HepG2 (cell line): ENCODE results near the gene ITCH. TPM values are rescaled to one million over a fixed set of nuclear protein-coding genes. Genes with fewer than 3 reads are reported as not detected.
A peak's percentile ranks its signal among the peaks of the same experiment; 100 is the strongest.

ENCODE experiments used
- CBFB ChIP-seq: sonication (generic); formaldehyde crosslinking; IDR thresholded peaks from 2 replicates; pipeline ENCODE4 v1.4.0; 2020; ENCODE audit warnings: missing genetic modification reagents
- FOXA3 ChIP-seq: IDR thresholded peaks from 2 replicates; pipeline ENCODE4 v1.6.1; 2016; ENCODE audit warnings: missing genetic modification reagents, missing compliant biosample characterization
- FOXC1 ChIP-seq: sonication (generic); formaldehyde crosslinking; IDR thresholded peaks from 2 replicates; pipeline ENCODE4 v1.8.0; 2022; ENCODE audit warnings: mild to moderate bottlenecking, missing genetic modification reagents, borderline replicate concordance
- GABPB1 ChIP-seq: IDR thresholded peaks from 2 replicates; pipeline ENCODE4 v1.6.1; 2016; ENCODE audit warnings: mild to moderate bottlenecking, missing genetic modification reagents, moderate library complexity, missing compliant biosample characterization
- HMGA1 ChIP-seq: sonication (generic); formaldehyde crosslinking; conservative IDR thresholded peaks from 2 replicates; pipeline ENCODE4 v1.4.0; 2020; ENCODE audit warnings: missing genetic modification reagents
- HOXA5 ChIP-seq: sonication (generic); formaldehyde crosslinking; IDR thresholded peaks from 2 replicates; pipeline ENCODE4 v1.4.0; 2020; ENCODE audit warnings: missing genetic modification reagents
- RNF2 ChIP-seq: fragments of 450-650 bp; conservative IDR thresholded peaks from 2 replicates; pipeline ENCODE4 v1.6.1; 2016; ENCODE audit warnings: low read depth
- SALL2 ChIP-seq: sonication (generic); formaldehyde crosslinking; IDR thresholded peaks from 2 replicates; pipeline ENCODE4 v1.8.1; 2023; ENCODE audit warnings: mild to moderate bottlenecking, missing genetic modification reagents, inconsistent platforms
- SMAD9 ChIP-seq: sonication (generic); formaldehyde crosslinking; IDR thresholded peaks from 2 replicates; pipeline ENCODE4 v1.5.1; 2020; ENCODE audit warnings: mild to moderate bottlenecking, missing genetic modification reagents
- SOX6 ChIP-seq, 2 experiments: fragments of 450-650 bp in 1 of 2; sonication (generic) in 1 of 2; formaldehyde crosslinking in 1 of 2; IDR thresholded peaks; 2 replicates each; pipeline versions ENCODE4 v1.4.0 to v1.6.1; 2017 to 2020; ENCODE audit warnings: antibody characterized with exemption in 1 of 2, mild to moderate bottlenecking in 1 of 2, missing genetic modification reagents in 1 of 2
- STAT5B ChIP-seq: sonication (generic); formaldehyde crosslinking; IDR thresholded peaks from 2 replicates; pipeline ENCODE4 v1.4.0; 2020; ENCODE audit warnings: missing genetic modification reagents
- ZFP1 ChIP-seq: IDR thresholded peaks from 2 replicates; pipeline ENCODE4 v1.6.1; 2016
- ZNF598 ChIP-seq: sonication (generic); formaldehyde crosslinking; IDR thresholded peaks from 2 replicates; pipeline ENCODE4 v1.5.1; 2020; ENCODE audit warnings: mild to moderate bottlenecking, missing genetic modification reagents, borderline replicate concordance
- polyA plus RNA-seq, 8 experiments: library from polyadenylated mRNA; depleted of rRNA in 3 of 8; stranded (reverse) in 7 of 8; unstranded in 1 of 8; fragments of >200 nt; fragmentation: Illumina TruSeq in 4 of 8; extraction: Trizol in 4 of 8; gene quantifications; 2 replicates each; pipeline versions ENCODE4 v1.2.1 to v1.2.3, GENCODE V29; 2011 to 2016; ENCODE audit warnings: low read depth in 4 of 8, missing spikeins in 1 of 8, mixed read lengths in 1 of 8; ENCODE audit not compliant: insufficient read depth in 1 of 8
- total RNA-seq, 5 experiments: library from RNA; depleted of rRNA; stranded (reverse); fragments of >200 nt; fragmentation: Illumina TruSeq; extraction: Trizol; gene quantifications; 2 replicates each; pipeline ENCODE4 v1.2.3, GENCODE V29; 2016; ENCODE audit warnings: low read depth in 1 of 5
- TF ChIP-seq, protein P1 (sequence below): sonication (generic); formaldehyde crosslinking; IDR thresholded peaks from 2 replicates; pipeline ENCODE4 v1.5.0; 2020; ENCODE audit warnings: mild to moderate bottlenecking, missing genetic modification reagents
- TF ChIP-seq, protein P2 (sequence below): IDR thresholded peaks from 2 replicates; pipeline ENCODE4 v1.6.1; 2016; ENCODE audit warnings: missing compliant biosample characterization, missing genetic modification reagents, borderline replicate concordance
- TF ChIP-seq, protein P3 (sequence below): sonication (generic); formaldehyde crosslinking; IDR thresholded peaks from 2 replicates; pipeline ENCODE4 v1.4.0; 2020; ENCODE audit warnings: missing genetic modification reagents
- TF ChIP-seq, protein P4 (sequence below): sonication (generic); formaldehyde crosslinking; IDR thresholded peaks from 2 replicates; pipeline ENCODE4 v1.4.0; 2020; ENCODE audit warnings: missing genetic modification reagents, borderline replicate concordance
- TF ChIP-seq, protein P5 (sequence below): sonication (generic); formaldehyde crosslinking; IDR thresholded peaks from 2 replicates; pipeline ENCODE4 v1.8.1; 2023; ENCODE audit warnings: mild to moderate bottlenecking, missing genetic modification reagents

Gene ITCH
- total and polyA plus RNA-seq, 2 of the 13 experiments (the other 11 are each of a cell fraction or from before 2014, with no cell fraction given): 20.5 to 112 TPM

DNA sequence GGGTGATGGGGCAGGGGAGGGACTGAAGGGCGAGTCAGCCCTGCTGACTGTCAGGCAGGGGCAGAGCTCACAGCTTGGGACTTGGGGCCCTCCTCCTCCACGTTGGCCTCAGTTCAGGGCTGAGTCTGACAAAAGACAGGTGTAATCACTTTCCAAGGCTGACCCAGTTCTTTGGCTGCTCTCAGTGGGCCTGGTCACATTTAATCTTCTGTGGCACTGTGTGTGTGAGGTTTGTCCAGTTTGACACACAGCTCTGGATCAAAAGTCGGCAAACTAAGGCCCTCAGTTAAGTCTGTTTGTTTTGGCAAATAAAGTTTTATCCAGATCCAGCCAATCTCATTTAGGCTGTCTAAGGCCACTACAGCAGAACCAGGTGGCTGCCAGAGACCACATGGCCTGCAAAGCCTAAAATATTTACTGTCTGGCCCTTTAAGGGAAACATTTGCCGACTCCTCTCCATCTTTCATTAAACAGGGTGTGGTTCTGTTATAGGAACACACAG, 190.3 kb downstream of the ITCH start (continued):
- TF ChIP-seq SALL2 (0 out of 2 replicates have a peak, but pooled peaks have one; percentile 38), CBFB (CRISPR knock-in tag) (no peak), FOXC1 (CRISPR knock-in tag) (no peak), SMAD9 (CRISPR knock-in tag) (no peak), GABPB1 (CRISPR knock-in tag) (no peak), ZFP1 (CRISPR knock-in tag) (no peak), FOXA3 (CRISPR knock-in tag) (no peak), HOXA5 (CRISPR knock-in tag) (no peak), RNF2 (no peak), ZNF598 (no peak), SOX6 (IDR thresholded peaks at IDR 0.05) (no peak), SOX6 (CRISPR knock-in tag; IDR thresholded peaks at IDR 0.05) (no peak), STAT5B (no peak), HMGA1 (CRISPR knock-in tag) (no peak)
- TF ChIP-seq, protein P1, sequence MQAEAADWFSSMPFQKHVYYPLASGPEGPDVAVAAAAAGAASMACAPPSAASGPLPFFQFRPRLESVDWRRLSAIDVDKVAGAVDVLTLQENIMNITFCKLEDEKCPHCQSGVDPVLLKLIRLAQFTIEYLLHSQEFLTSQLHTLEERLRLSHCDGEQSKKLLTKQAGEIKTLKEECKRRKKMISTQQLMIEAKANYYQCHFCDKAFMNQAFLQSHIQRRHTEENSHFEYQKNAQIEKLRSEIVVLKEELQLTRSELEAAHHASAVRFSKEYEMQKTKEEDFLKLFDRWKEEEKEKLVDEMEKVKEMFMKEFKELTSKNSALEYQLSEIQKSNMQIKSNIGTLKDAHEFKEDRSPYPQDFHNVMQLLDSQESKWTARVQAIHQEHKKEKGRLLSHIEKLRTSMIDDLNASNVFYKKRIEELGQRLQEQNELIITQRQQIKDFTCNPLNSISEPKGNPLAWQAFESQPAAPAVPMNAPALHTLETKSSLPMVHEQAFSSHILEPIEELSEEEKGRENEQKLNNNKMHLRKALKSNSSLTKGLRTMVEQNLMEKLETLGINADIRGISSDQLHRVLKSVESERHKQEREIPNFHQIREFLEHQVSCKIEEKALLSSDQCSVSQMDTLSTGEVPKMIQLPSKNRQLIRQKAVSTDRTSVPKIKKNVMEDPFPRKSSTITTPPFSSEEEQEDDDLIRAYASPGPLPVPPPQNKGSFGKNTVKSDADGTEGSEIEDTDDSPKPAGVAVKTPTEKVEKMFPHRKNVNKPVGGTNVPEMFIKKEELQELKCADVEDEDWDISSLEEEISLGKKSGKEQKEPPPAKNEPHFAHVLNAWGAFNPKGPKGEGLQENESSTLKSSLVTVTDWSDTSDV (CRISPR knock-in tag): no peak
- TF ChIP-seq, protein P2, sequence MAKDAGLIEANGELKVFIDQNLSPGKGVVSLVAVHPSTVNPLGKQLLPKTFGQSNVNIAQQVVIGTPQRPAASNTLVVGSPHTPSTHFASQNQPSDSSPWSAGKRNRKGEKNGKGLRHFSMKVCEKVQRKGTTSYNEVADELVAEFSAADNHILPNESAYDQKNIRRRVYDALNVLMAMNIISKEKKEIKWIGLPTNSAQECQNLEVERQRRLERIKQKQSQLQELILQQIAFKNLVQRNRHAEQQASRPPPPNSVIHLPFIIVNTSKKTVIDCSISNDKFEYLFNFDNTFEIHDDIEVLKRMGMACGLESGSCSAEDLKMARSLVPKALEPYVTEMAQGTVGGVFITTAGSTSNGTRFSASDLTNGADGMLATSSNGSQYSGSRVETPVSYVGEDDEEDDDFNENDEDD (CRISPR knock-in tag): no peak
- TF ChIP-seq, protein P3, sequence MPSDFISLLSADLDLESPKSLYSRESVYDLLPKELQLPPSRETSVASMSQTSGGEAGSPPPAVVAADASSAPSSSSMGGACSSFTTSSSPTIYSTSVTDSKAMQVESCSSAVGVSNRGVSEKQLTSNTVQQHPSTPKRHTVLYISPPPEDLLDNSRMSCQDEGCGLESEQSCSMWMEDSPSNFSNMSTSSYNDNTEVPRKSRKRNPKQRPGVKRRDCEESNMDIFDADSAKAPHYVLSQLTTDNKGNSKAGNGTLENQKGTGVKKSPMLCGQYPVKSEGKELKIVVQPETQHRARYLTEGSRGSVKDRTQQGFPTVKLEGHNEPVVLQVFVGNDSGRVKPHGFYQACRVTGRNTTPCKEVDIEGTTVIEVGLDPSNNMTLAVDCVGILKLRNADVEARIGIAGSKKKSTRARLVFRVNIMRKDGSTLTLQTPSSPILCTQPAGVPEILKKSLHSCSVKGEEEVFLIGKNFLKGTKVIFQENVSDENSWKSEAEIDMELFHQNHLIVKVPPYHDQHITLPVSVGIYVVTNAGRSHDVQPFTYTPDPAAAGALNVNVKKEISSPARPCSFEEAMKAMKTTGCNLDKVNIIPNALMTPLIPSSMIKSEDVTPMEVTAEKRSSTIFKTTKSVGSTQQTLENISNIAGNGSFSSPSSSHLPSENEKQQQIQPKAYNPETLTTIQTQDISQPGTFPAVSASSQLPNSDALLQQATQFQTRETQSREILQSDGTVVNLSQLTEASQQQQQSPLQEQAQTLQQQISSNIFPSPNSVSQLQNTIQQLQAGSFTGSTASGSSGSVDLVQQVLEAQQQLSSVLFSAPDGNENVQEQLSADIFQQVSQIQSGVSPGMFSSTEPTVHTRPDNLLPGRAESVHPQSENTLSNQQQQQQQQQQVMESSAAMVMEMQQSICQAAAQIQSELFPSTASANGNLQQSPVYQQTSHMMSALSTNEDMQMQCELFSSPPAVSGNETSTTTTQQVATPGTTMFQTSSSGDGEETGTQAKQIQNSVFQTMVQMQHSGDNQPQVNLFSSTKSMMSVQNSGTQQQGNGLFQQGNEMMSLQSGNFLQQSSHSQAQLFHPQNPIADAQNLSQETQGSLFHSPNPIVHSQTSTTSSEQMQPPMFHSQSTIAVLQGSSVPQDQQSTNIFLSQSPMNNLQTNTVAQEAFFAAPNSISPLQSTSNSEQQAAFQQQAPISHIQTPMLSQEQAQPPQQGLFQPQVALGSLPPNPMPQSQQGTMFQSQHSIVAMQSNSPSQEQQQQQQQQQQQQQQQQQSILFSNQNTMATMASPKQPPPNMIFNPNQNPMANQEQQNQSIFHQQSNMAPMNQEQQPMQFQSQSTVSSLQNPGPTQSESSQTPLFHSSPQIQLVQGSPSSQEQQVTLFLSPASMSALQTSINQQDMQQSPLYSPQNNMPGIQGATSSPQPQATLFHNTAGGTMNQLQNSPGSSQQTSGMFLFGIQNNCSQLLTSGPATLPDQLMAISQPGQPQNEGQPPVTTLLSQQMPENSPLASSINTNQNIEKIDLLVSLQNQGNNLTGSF (CRISPR knock-in tag): no peak
- TF ChIP-seq, protein P4, sequence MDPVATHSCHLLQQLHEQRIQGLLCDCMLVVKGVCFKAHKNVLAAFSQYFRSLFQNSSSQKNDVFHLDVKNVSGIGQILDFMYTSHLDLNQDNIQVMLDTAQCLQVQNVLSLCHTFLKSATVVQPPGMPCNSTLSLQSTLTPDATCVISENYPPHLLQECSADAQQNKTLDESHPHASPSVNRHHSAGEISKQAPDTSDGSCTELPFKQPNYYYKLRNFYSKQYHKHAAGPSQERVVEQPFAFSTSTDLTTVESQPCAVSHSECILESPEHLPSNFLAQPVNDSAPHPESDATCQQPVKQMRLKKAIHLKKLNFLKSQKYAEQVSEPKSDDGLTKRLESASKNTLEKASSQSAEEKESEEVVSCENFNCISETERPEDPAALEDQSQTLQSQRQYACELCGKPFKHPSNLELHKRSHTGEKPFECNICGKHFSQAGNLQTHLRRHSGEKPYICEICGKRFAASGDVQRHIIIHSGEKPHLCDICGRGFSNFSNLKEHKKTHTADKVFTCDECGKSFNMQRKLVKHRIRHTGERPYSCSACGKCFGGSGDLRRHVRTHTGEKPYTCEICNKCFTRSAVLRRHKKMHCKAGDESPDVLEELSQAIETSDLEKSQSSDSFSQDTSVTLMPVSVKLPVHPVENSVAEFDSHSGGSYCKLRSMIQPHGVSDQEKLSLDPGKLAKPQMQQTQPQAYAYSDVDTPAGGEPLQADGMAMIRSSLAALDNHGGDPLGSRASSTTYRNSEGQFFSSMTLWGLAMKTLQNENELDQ: no peak
- TF ChIP-seq, protein P5, sequence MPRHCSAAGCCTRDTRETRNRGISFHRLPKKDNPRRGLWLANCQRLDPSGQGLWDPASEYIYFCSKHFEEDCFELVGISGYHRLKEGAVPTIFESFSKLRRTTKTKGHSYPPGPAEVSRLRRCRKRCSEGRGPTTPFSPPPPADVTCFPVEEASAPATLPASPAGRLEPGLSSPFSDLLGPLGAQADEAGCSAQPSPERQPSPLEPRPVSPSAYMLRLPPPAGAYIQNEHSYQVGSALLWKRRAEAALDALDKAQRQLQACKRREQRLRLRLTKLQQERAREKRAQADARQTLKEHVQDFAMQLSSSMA: 0 out of 2 replicates have a peak, but pooled peaks have one; percentile 51
